Activated naive CD4-positive, alpha-beta T cell treated with anti-CD3 and anti-CD28 coated beads, Interleukin-2, amount 50 U/mL, for 24 hours (primary cell): ENCODE measurements around the gene ANKUB1.
"Not testable (repeated sequence)": the region's sequence is repeated elsewhere in the genome, so short reads cannot be mapped to it uniquely, and the experiment has no call there.

Experiments
- H3K27ac Mint-ChIP-seq: one replicate; pipeline ENCODE4 v1.8.0; 2021; ENCODE audit warnings: mild to moderate bottlenecking, mixed read lengths
- H3K27me3 Mint-ChIP-seq: one replicate; pipeline ENCODE4 v1.8.0; 2021; ENCODE audit warnings: mixed read lengths
- H3K36me3 Mint-ChIP-seq: one replicate; pipeline ENCODE4 v1.8.0; 2021; ENCODE audit warnings: mixed read lengths
- H3K4me1 Mint-ChIP-seq: one replicate; pipeline ENCODE4 v1.8.0; 2021; ENCODE audit warnings: mixed read lengths
- H3K4me3 Mint-ChIP-seq: one replicate; pipeline ENCODE4 v1.8.0; 2021; ENCODE audit warnings: mild to moderate bottlenecking, mixed read lengths
- H3K9me3 Mint-ChIP-seq: one replicate; pipeline ENCODE4 v1.8.0; 2021; ENCODE audit warnings: mixed read lengths

The ANKUB1 gene, protein sequence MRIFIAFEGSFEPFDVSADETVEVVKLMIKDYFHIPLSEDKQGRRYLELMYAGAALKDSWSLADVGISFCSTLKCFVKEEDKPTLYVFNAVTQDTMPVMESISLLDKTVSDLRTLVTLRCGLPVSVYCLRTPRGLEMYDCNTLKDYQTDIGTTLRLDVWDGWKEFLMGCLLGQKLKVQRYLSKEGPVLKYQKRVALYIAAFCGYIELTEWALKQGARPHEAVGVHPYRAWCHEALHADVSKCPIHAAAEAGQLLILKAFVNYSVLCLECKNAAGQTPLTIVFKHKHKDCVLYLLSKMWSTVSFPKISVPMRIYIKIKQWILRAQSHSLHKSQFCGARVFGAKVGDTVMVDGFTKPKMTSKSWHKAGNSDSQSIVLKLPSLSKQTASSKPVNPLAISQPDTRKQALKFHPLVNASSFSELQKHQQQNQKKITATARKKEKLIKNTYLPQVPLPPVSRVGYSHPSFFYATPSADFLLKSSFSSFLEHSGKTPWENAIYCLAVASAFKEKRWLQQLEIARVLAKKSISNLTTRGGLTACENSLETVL

DNA sequence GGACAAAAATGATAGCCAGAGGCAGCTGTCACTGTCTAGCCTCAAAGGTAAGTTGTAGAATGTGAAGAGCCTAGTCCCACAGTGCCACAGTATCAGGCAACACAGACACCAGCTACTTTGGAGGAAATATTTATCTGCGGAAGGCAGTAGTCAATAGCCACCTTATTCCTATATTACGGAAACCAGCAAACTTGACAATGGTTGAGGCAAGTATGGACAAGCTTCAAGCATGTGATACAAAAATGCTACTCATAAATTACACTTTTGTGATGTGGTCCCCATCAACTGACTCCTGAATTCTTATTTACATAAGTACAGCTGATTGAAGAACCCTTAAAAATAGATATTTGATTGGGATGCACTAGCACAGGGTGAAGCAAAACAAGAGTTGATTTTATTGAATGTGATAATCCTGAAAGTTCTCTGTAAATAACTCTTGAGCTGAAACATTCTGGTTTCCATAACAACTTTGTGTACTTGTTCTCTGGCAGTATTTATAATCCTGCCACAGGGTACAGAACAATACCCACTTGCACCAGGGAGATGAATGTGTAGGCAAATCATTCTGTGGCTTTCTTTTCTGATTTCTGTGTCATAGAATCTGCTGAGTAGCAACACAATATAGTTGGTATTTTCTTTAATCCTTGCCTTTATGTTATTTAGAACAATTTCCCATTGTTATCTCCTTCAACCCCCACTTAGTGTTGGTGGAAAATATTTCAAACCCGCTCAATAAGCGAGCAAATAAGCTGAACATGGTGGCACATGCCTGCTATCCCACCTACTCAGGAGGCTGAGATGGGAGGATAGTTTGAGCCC, at the start of gene ANKUB1:
ANKUB1 (minus strand) TSS at position 103 of the 819 bp plus-strand sequence. CDS start 188 bp downstream, outside the sequence.
- H3K4me1 Mint-ChIP-seq: no peaks in the 10 kb centered on the region
- H3K36me3 Mint-ChIP-seq: no peaks in the 10 kb centered on the region
- H3K4me3 Mint-ChIP-seq: no peak within 1 kb of the TSS
- peaks cover 11% of the 10 kb centered on the region for H3K27me3 Mint-ChIP-seq
- H3K9me3 Mint-ChIP-seq: no peaks in the 10 kb centered on the region
- H3K27ac Mint-ChIP-seq: no peak within 1 kb of the TSS

- H3K4me1 Mint-ChIP-seq: peaks cover 51% of the 10 kb centered on the region
- H3K27ac Mint-ChIP-seq: no peak overlapping the region
- peaks cover 29% of the 10 kb centered on the region for H3K36me3 Mint-ChIP-seq
- peaks cover 6% of the 10 kb centered on the region for H3K9me3 Mint-ChIP-seq
- H3K27me3 Mint-ChIP-seq: no peaks in the 10 kb centered on the region
- no peak overlapping the region for H3K4me3 Mint-ChIP-seq
These were observed 47.5 kb upstream of the ANKUB1 start for GRCh38 chr3:149839896-149840295.

DNA sequence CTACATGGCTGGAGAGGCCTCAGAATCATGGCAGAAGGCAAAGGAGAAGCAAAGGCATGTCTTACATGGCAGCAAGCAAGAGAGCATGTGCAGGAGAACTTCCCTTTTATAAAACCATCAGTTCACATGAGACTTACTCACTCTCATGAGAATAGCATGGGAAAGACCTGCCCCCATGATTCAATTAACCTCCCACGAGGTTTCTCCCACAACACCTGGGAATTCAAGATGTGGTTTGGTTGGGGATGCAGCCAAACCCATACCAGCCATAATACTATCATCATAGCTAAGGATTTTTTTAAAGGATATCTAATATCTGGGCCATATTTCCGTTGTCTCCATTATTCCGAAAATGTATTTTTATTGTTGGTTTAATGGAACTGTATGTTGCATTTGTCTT, 47.1 kb upstream of the ANKUB1 start:
- not testable (repeated sequence) for H3K4me3 Mint-ChIP-seq, H3K9me3 Mint-ChIP-seq, H3K27ac Mint-ChIP-seq, H3K27me3 Mint-ChIP-seq
- H3K36me3 Mint-ChIP-seq: peaks cover 33% of the 10 kb centered on the region
- H3K4me1 Mint-ChIP-seq: peaks cover 51% of the 10 kb centered on the region

GRCh38 chr3:149838491-149838890, 46.1 kb upstream of the ANKUB1 start:
- not testable (repeated sequence) for H3K27me3 Mint-ChIP-seq, H3K27ac Mint-ChIP-seq, H3K4me3 Mint-ChIP-seq, H3K9me3 Mint-ChIP-seq
- Mint-ChIP-seq H3K36me3 (peaks cover 34% of the 10 kb centered on the region), H3K4me1 (peaks cover 41% of the 10 kb centered on the region)

- Mint-ChIP-seq H3K9me3 (peaks cover 16% of the 10 kb centered on the region), H3K27me3 (no peaks in the 10 kb centered on the region), H3K4me1 (peaks cover 14% of the 10 kb centered on the region), H3K36me3 (peaks cover 46% of the 10 kb centered on the region), H3K27ac (no peak overlapping the region), H3K4me3 (no peak overlapping the region)
These were observed 40.9 kb upstream of the ANKUB1 start for GRCh38 chr3:149833241-149833640.

DNA sequence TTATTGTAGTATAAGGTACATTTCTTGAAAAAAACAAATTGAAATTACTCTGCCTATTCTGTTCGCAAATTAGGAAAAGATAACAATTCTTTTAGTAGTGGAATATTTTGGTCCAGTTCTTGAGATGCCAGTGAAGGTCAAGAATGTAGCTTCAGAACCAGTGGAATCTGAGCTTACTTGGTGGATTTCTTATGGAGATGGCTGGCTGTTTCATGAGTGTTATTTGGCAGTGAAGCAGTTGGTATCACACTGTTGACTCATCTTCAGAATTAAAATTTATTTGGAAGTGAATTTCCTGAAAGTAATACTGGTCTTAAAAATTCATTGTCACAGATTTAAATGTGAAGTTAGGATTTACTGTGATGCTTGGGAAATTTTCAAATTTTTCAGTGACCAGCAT, 39.7 kb upstream of the ANKUB1 start:
- no peaks in the 10 kb centered on the region for H3K27me3 Mint-ChIP-seq
- H3K4me1 Mint-ChIP-seq: peaks cover 17% of the 10 kb centered on the region
- peaks cover 36% of the 10 kb centered on the region for H3K36me3 Mint-ChIP-seq
- H3K4me3 Mint-ChIP-seq: no peak overlapping the region
- H3K9me3 Mint-ChIP-seq: peaks cover 16% of the 10 kb centered on the region
- no peak overlapping the region for H3K27ac Mint-ChIP-seq

- peaks cover 10% of the 10 kb centered on the region for H3K9me3 Mint-ChIP-seq
- H3K36me3 Mint-ChIP-seq: peaks cover 34% of the 10 kb centered on the region
- no peak overlapping the region for H3K4me3 Mint-ChIP-seq
- H3K27me3 Mint-ChIP-seq: no peaks in the 10 kb centered on the region
- peaks cover 15% of the 10 kb centered on the region for H3K4me1 Mint-ChIP-seq
- H3K27ac Mint-ChIP-seq: no peak overlapping the region
These were observed 39.0 kb upstream of the ANKUB1 start for GRCh38 chr3:149831321-149831720.

DNA sequence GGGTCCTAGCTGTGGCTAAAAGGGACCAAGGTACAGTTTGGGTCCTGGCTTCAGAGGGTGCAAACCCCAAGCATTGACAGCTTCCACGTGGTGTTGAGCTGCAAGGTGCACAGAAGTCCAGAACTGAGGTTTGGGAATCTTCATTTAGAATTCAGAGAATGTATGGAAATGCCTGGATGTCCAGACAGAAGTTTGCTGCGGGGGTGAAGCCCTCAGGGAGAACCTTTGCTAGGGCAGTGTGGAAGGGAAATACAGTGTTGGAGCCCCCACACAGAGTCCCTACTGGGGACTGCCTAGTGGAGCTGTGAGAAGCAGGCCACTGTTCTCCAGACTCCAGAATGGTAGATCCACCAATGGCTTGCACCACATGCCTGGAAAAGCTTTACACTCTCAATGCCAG, 38.5 kb upstream of the ANKUB1 start:
- H3K4me1 Mint-ChIP-seq: peaks cover 19% of the 10 kb centered on the region
- no peaks in the 10 kb centered on the region for H3K27me3 Mint-ChIP-seq
- H3K36me3 Mint-ChIP-seq: peaks cover 31% of the 10 kb centered on the region
- H3K4me3 Mint-ChIP-seq: no peak overlapping the region
- peaks cover 10% of the 10 kb centered on the region for H3K9me3 Mint-ChIP-seq
- no peak overlapping the region for H3K27ac Mint-ChIP-seq

- H3K9me3 Mint-ChIP-seq, H3K27me3 Mint-ChIP-seq: not testable (repeated sequence)
- H3K36me3 Mint-ChIP-seq: peaks cover 30% of the 10 kb centered on the region
These were observed 37.3 kb upstream of the ANKUB1 start for GRCh38 chr3:149829631-149830030.

DNA sequence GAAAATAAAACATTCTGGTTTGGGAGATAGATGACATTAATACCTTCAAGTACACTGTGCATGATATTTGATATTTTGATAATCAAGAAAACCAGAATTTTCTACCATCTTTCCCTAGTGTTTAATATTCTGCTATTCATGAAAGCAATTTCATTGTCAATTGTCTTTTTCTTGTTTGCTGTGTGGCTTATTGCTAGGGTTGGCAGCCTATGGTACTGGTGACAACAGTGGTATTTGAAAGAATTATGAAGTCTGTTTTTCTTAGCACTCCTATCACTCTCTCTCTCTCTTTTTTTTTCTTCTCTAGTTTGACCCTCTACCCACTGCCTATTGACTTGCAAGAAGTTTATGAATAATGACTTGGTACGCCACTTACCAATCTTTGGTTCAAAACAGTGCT, 36.0 kb upstream of the ANKUB1 start:
- no peak overlapping the region for H3K4me3 Mint-ChIP-seq
- H3K36me3 Mint-ChIP-seq: peaks cover 27% of the 10 kb centered on the region
- no peak overlapping the region for H3K27ac Mint-ChIP-seq
- H3K27me3 Mint-ChIP-seq: no peaks in the 10 kb centered on the region
- H3K9me3 Mint-ChIP-seq: peaks cover 6% of the 10 kb centered on the region
- peaks cover 30% of the 10 kb centered on the region for H3K4me1 Mint-ChIP-seq

More at GRCh38 chr3:149829631-149830030, 37.3 kb upstream of the ANKUB1 start:
- peaks cover 23% of the 10 kb centered on the region for H3K4me1 Mint-ChIP-seq
- not testable (repeated sequence) for H3K27ac Mint-ChIP-seq, H3K4me3 Mint-ChIP-seq

DNA sequence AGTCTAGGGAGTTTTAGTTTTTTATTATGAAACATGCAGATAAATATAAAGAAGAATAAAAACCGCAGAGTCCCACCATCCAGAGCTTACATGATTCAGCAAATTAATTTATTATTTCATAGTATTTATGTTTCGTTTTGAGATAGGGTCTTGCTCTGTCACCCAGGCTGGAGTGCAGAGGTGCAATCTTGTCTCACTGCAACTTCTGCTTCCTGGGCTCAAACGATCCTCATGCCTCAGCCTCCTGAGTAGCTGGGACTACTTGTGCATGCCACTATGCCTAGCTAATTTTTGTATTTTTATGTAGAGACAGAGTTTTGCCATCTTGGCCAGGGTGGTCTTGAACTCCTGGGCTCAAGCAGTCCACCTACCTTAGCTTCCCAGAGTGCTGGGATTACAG, 34.3 kb upstream of the ANKUB1 start:
- H3K9me3 Mint-ChIP-seq: peaks cover 11% of the 10 kb centered on the region
- H3K4me1 Mint-ChIP-seq: peaks cover 48% of the 10 kb centered on the region
- H3K36me3 Mint-ChIP-seq: peaks cover 25% of the 10 kb centered on the region
- H3K4me3 Mint-ChIP-seq: no peak overlapping the region
- no peaks in the 10 kb centered on the region for H3K27me3 Mint-ChIP-seq
- no peak overlapping the region for H3K27ac Mint-ChIP-seq

- peaks cover 87% of the 10 kb centered on the region for H3K4me1 Mint-ChIP-seq
- H3K36me3 Mint-ChIP-seq: peaks cover 10% of the 10 kb centered on the region
- peaks cover 5% of the 10 kb centered on the region for H3K9me3 Mint-ChIP-seq
- H3K27ac Mint-ChIP-seq: no peak overlapping the region
- H3K4me3 Mint-ChIP-seq: no peak overlapping the region
- H3K27me3 Mint-ChIP-seq: no peaks in the 10 kb centered on the region
These were observed 27.8 kb upstream of the ANKUB1 start for GRCh38 chr3:149820183-149820582.

DNA sequence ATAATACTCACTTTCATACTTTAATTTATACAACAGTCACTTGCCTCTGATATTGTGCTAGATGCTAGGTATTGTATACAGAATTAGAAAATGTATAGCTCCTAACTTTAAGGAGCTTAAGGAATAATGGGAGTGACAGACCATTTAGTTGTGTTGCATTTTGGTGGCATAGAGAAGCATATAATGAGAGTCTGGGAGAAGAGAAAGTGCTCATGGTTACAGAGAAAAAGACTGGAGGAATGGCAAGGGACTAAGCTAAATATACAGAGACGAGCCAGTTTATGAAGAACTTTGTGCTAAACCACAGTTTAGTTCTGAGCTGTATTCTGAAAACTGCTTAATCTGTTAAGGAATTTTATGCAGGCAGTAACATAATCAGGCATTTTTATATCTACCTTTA, 27.1 kb upstream of the ANKUB1 start:
- H3K36me3 Mint-ChIP-seq: peaks cover 10% of the 10 kb centered on the region
- H3K27me3 Mint-ChIP-seq: no peaks in the 10 kb centered on the region
- peaks cover 5% of the 10 kb centered on the region for H3K9me3 Mint-ChIP-seq
- no peak overlapping the region for H3K4me3 Mint-ChIP-seq
- H3K4me1 Mint-ChIP-seq: peaks cover 94% of the 10 kb centered on the region
- H3K27ac Mint-ChIP-seq: no peak overlapping the region

- no peaks in the 10 kb centered on the region for H3K27me3 Mint-ChIP-seq
- no peaks in the 10 kb centered on the region for H3K9me3 Mint-ChIP-seq
- H3K4me3 Mint-ChIP-seq: no peak overlapping the region
- H3K27ac Mint-ChIP-seq: peak overlapping the region; percentile 59
- H3K36me3 Mint-ChIP-seq: peaks cover 2% of the 10 kb centered on the region
- H3K4me1 Mint-ChIP-seq: peaks cover 83% of the 10 kb centered on the region
These were observed 24.6 kb upstream of the ANKUB1 start for GRCh38 chr3:149816986-149817385.

- Mint-ChIP-seq H3K27me3 (no peaks in the 10 kb centered on the region), H3K9me3 (no peaks in the 10 kb centered on the region), H3K4me3 (peak overlapping the region; percentile 8), H3K4me1 (peaks cover 77% of the 10 kb centered on the region), H3K36me3 (peaks cover 2% of the 10 kb centered on the region), H3K27ac (no peak overlapping the region)
These were observed 24.0 kb upstream of the ANKUB1 start for GRCh38 chr3:149816311-149816710.

GRCh38 chr3:149815728-149816127, 23.4 kb upstream of the ANKUB1 start:
- peaks cover 2% of the 10 kb centered on the region for H3K36me3 Mint-ChIP-seq
- peak overlapping the region; percentile 28 for H3K4me3 Mint-ChIP-seq
- H3K27ac Mint-ChIP-seq: no peak overlapping the region
- peaks cover 71% of the 10 kb centered on the region for H3K4me1 Mint-ChIP-seq
- no peaks in the 10 kb centered on the region for H3K9me3 Mint-ChIP-seq
- no peaks in the 10 kb centered on the region for H3K27me3 Mint-ChIP-seq
